ENCODE measurements around the gene ANO6.
"Not testable (repeated sequence)": the region's sequence is repeated elsewhere in the genome, so short reads cannot be mapped to it uniquely, and the experiment has no call there.

Gene ANO6

DNA sequence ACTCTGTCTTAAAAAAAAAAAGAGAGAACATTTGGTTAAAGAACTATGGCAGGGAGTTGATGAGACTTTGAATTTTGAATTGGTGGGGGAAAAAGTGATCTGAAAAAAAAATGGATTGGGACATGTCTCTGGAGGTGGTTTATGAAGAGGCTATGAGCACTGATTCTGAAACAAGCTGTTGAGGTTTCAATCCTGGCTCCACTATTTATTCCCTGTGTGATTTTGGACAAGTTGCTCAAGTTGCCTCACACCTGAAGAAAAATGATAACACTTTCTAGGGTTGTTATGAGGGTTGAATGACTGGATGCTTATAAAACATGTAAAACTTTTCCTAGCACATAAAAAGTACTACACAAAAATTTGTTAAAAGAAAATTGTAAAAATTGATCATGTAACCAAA lies 1.8 kb upstream of the ANO6 start:
- no peak for DNase-seq

DNA sequence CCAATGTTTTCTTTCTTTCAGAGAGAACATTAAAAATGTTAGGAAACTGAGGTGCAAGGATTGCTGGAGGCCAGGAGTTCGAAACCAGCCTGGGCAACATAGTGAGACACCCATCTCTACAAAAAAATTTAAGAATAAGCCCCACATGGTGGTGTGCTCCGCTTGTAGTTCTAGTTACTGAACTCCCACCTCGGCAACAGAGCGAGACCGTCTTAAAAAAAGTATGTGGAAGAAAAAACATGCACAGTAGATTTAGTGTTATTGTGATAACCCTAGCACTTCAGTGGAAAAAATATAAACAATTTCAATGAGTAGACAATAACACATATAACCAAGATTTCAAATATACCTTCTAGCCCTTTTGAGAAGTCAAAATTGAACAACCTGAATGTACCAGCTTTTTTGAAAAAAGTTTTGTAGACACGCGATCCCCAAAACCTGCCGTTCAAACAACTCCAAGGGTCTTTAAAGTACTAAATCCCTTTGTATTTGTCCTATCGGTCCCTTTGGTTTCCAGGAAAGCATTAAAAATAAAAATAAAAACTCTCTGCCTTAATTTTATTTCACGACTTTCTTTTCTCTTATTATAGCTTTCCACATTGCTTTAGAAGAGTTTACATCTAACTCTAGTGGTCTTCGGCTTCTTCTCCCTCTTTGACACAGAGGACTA lies 1.0 kb upstream of the ANO6 start:
- DNase-seq = peak in 1 of 2 experiments; percentile 10

DNA sequence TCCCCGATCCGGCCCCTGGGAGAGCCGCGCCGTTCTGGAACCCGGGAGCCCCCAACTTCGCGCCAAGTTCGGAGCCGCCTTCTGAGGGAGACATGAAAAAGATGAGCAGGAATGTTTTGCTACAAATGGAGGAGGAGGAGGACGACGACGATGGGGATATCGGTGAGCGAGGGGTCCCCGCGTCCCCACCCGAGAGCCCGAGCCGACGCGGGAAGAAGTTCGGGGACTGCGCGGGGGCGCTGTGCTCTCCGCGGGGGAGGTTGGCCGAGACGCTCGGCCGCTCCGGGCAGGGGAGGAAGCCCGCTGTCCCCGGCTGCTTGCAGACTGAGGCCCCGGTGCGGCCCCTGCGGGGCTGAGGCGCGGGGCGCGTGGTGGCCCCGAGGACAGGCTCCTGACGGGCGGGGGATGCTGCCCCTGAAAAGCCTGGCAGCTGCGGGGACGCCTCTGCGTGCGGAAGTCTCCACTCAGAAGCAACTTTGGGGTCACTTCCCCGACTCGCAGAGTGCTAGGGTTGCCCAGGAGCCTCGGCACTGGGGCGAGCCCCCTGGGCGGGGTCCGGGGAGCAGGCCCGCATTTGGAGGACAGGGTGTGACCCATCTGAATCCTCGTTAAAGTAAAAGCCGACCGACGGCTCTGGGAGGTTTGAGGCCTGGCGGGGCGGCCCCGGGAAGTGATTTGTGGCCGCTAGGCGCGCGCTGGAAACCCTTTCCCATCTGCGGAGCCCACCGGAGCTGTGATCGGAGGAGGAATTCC lies 511 bp downstream of the ANO6 start:
- DNase-seq = peak in 1 of 2 experiments; percentile 73

DNA sequence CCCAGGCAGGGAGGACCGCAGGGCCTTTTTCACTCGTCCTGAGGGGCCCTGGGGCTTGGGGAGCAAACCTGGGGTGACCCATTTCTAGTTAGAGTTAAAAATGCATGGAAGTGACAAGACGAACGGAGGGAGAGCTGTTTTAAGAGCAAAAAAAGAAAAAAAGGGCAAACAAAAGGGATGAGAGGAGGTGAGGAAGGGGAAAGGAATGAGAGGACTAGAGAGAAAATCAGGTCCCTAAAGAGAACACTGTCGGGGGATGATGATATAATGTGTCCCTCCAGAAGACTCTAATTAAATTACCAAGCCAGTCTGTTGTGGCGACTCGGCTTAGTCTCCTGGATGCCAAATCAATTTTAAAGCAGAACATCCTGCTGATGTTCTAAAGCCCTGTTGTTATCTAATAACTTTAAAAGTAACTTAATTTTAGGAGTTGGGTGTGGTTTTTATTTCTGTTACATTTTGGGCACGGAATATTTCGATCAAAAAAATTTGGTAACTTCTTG lies 1.1 kb downstream of the ANO6 start:
- peak in 1 of 2 experiments; percentile 24 for DNase-seq

DNA sequence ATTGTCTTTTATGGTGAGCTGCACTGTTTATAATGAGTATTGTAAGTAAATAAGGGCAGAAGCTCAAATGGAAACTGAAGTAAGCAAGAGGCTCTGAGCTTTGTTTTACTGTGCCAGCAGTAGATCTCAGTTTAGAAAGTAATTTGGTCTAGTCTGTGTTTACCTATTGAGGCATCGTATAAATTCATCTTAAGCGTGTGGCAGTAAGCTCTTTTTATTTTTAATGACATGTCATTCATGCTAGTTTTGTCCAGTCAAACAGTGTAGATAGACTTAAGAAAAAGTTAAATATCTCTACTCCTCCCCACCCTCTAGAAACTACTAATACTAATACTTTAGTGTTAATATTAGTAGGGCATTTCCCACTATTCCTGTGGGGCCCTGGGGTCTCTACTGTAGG lies 2.0 kb downstream of the ANO6 start:
- DNase-seq = peak in 1 of 2 experiments; percentile 28

DNA sequence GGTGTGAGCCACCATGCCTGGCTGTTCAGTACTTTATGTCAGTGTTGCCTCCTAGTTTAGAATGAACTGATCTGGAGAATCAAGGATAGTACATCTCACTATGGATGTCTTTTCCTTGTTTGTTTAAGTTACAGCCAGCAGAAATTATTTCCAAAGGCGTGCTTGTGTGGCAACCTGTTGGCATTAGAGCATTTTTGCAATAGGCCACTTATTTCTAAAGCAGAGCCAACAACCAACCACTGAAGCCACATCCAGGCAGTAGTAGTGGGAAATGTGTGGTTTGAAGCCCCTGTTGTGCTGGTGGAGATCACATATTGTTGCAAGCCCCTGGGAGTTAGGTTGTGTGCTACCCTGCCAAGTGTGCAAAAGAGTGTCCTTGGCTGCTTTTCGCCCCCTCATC lies 3.7 kb downstream of the ANO6 start:
- no peak for DNase-seq

DNA sequence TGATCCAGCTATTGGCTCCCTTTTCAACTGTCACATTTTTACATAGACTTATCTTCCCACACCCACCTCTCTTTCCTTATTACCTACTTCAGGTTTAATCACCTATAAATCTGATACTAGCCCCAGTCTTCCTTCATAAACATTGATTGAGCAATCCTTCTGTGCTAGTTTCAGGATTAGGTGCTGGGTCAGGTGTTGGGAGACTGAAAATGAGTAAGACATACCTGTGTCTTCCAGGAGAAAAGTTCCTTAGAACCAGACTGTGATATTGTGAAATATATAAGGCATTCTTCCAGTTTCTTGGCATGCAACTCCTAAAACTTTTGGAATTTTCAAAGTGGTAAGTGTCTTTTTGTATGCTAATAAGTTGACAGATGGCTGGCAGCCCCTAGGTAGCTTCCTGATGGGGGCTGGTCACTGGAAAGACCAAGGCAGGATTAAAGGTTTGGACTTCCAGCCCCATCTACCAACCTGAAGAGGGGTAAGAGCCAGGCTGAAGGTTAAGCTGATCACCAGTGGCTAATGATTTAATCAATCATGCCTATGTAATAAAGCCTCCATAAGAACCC lies 4.6 kb downstream of the ANO6 start:
- DNase-seq = no peak

DNA sequence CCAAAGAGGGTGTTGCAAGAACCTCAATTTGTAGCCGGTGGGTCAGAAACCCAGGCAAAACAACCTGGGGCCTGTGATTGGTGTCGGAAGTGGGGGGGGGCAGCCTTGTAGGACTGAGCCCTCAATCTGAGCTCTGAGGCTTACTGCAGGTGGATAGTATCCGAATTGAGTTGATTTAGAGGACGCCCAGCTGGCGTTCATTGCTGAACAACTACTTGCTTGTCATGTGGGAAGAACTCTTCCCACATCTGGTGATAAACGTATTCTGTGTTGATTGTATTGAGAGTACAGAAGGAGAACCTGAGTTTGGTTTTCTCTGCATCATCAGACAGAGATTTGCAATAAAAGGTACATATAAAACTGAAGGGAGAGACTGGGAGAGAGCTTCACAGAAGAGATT lies 5.1 kb downstream of the ANO6 start:
- no peak for DNase-seq

DNA sequence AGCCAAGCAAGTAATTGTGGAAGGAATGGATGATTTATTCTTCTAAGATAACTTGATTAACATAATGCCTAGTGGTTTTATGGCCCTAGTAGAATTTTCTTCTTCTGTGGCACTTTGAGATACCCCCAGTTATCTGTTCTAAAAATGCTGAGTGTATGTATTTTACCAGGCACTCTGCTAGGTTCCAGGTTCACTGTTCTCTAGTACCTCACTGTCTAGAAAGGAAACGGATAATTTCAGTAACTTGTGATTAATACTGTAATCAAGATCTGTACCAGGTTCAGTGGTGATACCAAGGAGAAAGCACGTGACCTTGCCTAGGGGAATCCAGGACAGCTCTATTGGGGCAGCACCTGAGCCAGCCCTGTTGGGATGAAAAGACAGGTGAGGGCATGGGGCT lies 8.0 kb downstream of the ANO6 start:
- DNase-seq = no peak

DNA sequence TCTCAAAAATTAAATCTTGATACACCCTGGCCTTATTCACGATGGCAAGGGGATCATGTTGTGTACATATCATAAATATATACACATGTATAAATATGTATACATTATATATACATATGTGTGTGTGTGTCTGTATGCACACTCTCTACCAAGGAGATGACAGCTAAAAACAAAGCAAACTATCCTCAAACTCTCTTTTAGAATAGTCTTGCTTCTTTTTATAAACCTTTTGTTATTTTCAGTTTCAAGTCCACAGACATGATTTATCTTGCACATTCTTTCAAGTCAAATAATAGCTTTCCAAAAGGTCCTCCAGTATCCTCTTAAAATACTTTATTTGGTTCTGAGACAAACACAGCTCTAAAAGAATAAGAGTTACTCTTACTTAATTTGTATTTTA lies 8.4 kb downstream of the ANO6 start:
- DNase-seq = no peak

DNA sequence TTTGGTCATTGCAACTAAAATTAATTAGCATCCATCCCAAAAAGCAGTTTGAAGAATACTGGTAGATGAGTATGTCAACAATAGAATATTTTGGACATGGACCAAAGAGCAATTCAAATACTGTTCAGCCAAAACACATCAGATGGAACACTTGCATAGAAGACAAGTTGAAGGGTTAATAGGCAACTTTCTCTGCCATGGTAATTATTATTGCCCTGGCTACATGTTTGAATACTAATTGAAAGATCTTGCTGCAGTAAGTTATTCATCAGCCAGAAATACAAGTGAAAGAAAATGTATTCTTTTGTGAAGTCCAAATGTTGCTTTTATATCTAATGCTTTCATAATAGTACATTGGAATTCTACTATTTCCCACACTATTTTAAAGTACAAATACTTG lies 10.1 kb downstream of the ANO6 start:
- DNase-seq = peak in 1 of 2 experiments; percentile 32

DNA sequence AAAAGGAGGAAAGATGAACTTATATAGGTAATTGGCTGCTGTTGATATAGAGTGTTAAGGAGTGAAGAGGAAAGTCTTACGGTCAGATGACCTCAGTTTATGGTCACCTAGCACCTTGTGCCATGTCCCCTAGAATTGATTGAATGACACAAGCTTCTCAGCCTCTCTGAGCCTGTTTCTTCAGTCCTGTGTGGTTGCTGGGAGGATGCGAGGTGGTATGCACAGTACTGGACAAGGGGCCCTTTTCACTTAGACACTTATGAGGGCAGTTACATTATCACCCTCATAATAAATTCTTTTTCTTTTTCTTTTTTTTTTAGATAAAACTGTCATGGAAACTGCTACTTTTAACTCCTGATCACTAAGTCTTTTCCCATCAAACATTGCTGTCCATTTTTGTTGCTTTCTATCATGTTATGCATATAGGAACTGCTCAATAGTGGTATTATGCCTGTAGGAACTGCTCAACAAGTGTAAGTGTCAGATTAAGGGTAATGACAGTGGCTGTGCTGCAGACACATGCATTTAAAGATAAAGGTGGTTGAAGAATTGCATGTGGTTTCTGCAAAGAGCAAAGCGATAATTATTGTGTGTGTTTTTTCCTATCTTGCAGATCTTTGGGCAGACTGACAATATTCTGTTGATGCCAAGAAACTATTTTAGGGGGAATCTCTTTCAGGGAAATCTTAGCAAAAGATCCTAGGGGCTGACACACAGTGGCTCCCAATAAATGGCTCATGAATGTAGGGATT lies 11.6 kb downstream of the ANO6 start:
- DNase-seq = no peak

DNA sequence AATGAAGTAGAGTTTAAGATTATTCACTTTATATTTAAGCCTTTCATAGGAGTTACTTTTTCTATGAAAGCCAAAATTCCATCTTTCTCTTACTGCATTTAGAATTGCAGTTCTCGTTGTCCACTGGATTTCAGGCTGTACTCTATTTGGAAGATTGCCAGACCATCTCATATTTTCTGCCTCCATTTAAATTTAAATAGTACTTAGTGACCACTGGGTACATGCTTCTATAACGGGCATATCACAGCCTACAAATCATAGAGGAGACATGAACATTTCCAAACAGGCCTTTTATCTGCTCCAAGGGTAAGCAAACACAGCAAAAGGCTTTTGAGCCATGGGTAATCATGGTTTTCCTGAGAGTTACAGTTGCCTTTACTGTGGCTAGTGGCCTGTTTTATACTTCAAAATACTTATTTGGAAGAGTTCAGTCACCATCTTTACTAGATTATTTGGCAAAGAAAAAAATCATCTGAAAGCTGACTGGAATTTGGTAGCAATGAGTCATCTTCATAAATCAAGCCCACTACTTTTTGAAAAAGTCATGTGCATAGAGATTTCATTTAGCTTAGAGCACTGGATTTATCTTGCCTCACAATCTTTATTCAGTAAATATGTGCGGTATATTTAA lies 15.7 kb downstream of the ANO6 start:
- peak in 1 of 2 experiments; percentile 11 for DNase-seq

DNA sequence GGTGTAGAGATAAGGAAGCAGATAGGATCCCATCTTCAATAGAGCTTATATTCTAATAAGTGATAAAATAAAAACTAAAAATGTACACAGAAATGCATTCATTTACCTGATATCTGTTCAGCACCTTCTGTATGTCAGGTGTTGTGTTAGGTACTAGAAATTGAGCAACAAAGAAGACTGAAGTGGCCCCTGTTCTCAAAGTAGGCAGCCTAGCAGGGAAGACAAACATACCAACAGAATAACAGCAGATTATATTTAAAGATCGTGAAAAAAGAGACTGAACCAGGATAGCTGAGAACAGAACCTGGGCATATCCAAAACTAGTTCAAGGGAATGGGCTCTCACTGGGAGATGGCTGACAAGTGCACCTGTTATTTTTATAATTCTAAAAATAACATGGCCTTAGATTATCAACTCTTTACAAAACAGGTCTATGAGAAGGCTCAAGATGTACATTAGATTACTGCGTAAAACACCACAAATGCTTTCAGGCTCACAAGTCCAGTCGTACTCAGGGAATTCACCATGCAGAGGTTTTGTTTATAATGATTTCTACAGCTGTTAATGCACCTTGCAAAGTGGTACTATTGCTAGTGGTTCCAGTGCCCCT lies 16.4 kb downstream of the ANO6 start:
- DNase-seq = peak in 1 of 2 experiments; percentile 52

DNA sequence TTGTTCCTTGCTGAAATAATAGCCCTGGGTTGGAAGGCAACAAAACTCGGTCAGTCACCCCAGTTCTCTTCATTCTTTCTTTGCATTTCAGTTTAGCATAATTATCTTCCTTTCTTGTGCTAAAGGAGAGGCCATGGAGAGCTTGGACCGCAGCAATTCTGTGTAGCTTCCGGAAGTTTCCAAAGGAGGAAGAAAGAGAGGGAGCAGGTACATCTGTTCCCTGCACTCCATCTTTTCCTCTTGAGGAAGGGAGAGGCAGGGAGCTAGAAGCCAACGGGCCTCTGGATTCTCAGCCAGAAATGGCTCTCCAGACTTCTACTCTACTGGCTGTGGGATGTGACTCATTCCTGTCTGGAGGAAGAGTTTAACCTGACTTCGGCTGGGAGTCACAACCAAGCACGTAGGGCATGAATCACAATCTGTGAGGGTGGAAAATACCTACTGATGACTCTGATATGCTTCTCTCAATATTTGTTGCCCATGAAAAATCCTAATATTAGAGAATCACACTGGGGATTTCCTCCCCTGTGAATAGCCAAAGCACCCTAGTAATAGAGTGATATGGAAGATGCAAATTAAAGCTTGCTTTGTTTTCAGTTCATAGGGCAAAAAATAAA lies 17.0 kb downstream of the ANO6 start:
- DNase-seq = peak; percentile 39 to 66

DNA sequence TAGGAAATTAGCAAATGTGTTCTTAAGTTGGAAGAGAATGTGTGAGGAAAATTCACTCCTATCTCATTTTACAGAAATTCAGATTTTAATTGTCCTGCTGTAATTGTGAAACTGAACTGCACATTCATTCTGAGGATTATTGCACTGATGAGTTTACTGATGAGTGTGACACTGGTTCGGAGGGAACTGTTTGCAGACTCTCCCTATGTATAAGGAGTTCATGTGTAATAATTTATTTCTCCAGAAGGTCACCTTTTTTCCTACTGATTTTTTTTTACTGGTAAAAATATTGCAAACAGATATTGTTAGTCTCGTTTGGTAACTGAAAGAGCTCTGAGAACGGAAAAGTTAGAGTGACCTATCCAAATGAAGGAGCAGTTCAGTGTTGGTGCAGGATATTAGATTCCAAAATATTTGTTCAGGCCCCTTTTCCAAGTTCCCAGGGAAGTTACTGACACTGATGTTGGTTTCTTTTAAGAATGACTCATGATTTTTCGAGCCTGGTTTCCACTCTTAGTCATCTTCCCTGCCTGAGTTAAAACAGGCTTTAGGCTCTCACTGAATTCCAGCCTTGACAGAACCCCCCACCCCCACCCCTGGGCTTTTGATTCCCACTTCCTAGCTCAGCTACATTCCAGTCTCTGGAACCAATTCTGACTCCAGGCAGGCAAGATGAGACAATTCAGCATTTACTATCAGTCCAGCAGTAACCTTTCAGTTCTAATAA lies 18.4 kb downstream of the ANO6 start:
- peak in 1 of 2 experiments; percentile 37 for DNase-seq

DNA sequence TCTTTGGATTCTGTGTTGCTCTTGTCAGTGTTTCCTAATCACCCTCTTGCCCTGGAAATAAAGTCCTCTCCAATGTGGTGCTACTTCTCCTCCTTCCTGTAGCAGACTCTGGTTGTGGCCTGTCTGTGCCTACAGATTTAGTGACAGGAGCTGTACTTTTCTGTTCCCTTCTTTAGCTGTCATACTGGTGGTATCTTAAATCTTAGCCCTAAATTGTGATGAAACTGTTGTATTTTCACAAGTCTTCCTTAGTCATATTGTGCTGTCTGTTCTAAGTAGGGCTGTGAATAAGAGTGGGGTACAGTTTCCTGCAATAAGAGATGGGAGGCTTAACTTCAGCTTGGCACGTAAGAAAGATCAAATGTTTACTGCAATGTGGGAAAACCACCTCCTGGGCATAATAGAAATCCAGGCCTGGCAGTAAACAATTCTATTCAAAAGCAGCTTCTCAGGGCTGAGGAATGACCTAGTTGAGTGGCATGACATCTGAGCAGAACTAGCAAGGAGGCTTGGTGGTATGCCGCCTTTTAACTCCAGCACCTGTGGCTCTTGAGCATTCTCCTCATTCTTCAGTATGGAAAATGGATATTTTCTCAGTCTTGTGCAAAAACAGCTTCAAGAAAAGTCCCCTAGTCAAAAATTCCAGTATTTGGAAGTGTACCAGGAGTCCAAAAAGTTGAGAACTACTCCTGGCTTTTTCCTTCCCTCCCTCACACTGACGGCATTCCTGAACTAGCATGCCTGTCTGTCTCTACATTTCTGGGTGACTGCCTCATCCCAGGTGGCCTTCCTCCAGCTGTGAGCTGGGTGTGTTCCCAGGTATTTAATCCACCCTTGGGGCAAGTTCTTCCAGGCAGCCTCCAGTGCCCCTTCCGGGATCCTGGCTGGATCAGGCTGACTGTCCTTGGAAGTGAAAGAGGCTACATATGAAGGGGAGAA lies 19.5 kb downstream of the ANO6 start:
- DNase-seq = peak in 1 of 2 experiments; percentile 16

DNA sequence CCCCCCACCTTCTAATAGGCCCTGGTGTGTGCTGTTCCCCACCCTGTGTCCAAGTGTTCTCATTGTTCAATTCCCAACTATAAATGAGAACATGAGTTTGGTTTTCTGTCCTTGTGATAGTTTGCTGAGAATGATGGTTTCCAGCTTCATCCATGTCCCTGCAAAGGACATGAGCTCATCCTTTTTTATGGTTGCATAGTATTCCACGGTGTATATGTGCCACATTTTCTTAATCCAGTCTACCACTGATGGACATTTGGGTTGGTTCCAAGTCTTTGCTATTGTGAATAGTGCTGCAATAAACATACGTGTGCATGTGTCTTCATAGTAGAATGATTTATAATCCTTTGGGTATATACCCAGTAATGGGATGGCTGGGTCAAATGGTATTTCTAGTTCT lies 20.5 kb downstream of the ANO6 start:
- not testable (repeated sequence) for DNase-seq

DNA sequence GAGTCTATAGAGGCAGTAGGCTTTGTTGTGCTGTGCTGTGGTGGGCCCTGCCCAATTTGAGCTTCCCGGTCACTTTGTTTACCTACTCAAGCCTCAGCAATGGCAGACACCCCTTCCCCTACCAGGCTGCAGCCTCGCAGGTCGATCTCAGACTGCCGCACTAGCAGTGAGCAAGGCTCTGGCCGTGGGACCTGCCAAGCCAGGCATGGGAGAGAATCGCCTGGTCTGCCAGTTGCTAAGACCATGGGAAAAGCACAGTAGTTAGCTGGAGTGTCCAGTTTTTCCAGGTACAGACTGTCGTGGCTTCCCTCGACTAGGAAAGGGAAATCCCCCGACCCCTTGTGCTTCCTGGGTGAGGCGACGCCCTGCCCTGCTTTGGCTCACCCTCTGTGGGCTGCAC lies 26.3 kb downstream of the ANO6 start:
- DNase-seq = no peak

DNA sequence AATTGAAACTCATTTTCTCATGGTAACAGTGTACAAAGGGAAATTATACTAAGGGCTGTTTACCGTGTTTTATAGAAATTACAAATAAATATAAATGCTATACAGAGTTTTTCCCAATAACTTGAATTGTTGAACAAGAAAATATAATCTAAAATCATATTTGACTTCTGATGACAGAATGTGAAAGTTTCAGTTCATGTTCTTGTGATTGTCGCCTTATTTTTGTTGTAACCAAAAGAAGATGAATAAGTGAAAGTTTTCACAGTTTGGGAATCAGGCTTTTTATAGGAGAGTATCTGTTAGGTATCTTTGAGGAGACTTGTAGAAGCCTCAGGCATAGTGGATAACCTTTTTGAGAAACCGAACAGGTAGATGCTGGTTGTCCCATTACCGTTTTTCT lies 28.1 kb downstream of the ANO6 start:
- DNase-seq = no peak
